LHCN-M2 (cell line): ENCODE measurements around the gene C2orf49. TPM values are rescaled to one million over a fixed set of nuclear protein-coding genes. Genes with fewer than 3 reads are reported as not detected.
A peak's percentile ranks its signal among the peaks of the same experiment; 100 is the strongest.

Experiments
- DNase-seq: peaks from one replicate; pipeline ENCODE4 v3.0.0-alpha.2; 2012; ENCODE audit warnings: low read depth
- total RNA-seq: library from RNA; depleted of rRNA; stranded (reverse); fragments of >200 nt; gene quantifications from 2 replicates; pipeline ENCODE4 v1.2.3, GENCODE V29; 2014; rRNA removed

Gene C2orf49
- total RNA-seq, 1 experiment from 2014 or later, result 22.0 TPM

DNA sequence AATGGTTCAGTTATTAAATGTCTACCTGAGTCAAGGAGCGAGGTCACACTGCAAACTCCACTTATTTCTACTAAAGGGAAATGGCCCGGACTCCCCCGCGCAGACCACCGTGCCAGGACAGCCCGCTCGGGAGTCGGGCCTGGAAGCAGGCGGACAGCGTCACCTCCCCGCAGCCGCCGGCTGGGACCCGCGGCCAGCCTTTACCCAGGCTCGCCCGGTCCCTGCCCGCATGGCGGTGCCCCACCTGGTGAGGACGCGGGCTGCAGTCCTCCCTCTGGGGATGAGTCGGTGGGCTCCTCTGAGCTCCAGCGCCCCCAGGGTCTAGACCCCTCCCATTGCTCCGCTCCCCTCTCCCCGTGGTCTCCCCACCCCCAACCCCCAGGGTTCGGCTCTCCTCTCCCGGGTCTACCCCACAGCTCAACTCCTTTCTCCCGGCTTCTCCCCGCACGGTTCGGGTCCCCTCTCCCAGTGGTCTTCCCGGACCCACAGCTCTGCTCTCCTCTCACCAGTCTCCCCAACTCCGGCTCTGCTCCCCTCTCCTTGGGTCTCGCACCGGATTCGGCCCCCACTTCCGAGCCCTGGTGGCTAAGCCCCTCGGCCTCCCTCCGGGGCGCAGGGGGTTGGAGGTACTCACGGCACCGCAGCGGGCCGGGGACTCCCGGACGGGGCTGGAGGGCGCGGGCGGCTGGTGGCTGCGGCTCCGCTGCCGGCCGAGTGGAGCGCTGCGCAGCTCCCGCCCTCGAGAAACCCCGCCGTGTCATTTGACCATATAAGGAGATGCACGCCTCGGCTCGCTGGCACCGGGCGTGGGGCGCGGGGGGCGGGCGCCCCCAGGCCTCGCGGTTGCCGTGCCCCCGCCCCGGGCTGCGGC, 61.2 kb downstream of the C2orf49 start, which contains the start of gene FHL2:
FHL2 (minus strand) TSS at position 716 of the 871 bp plus-strand sequence. CDS start 12,535 bp downstream, outside the sequence.
- DNase-seq, result peak; percentile 80

Other genes with a start within 250 kb of the C2orf49 start
- not detected in 2 replicates for gene GPR45, start 95.8 kb upstream of the C2orf49 start, total RNA-seq
- gene TGFBRAP1, start 7.8 kb upstream of the C2orf49 start, total RNA-seq, result 41.0 and 44.9 TPM in 2 replicates
- 246 and 312 TPM in 2 replicates for gene FHL2, start 61.5 kb downstream of the C2orf49 start, total RNA-seq